ENCODE measurements around the gene SLC16A8.

SLC16A8 gene

DNA sequence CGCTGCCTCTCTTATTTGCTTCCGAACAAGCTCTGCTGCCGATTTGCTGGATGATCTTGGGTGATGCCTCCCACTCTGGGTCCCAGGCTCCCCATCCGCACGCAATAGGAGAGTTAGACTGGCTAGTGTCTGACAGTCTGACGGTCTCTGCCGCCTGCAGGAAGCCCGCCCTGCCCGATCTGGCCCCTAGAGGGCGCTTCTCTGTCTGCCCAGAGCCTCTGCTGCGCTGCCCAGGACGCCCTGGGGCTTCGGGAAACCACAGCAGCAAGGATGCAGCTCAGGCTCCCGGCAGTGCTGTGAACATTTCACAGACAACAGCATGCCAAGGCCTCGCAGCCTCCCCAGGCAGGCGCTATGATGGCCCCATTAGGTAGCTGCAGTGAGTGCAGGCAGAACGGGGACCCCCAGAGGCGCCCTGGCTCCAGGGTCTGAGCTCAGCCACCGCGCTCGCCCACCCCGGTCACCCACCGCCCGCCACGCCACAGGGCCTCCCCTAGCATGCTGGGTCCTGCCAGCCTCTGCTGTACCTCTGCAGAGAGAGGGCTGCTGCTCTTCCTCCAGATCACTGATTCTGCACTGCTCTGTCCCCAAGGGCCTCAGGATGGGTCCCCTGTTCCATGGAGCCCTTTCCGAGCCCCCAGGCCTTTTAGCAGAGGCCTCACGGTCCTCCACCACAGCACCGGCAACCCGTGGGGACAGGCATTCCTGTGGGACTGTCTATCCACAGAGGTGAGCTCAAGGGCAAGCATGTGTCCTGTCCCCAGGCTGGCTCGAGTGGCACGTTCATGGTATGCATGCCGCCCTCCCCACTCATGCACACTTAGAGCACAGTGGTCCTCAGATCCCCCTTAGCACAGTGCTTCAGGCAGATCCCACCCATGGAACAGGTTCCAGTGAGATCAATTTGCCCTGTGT, 30.8 kb upstream of the SLC16A8 start:
- peak; percentile 74 for FAIRE-seq
- DNase-seq (ENCODE audit: insufficient read length, low spot score) = peak; percentile 99

DNA sequence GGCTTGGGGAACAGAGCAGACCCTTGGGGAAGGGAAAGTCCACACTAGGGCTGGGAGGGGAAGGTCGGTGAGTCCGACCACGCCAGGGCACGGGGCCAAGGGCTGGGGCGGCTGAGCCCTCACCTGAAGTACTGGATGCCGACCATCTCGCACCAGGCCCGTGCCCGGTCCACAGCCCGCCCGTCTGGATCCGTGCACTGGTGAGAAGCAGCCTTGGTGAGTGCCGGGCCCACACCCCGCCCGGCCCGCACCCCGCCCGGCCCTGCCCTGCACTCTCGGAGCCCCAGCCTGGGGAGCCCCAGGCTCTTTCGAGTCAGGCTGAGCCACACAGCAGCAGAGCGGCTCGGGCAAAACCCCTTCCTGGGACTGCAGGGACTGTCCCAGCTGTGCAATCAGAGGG, 28.4 kb upstream of the SLC16A8 start:
- DNase-seq (ENCODE audit: insufficient read length, low spot score) (no peak), FAIRE-seq (no peak)

DNA sequence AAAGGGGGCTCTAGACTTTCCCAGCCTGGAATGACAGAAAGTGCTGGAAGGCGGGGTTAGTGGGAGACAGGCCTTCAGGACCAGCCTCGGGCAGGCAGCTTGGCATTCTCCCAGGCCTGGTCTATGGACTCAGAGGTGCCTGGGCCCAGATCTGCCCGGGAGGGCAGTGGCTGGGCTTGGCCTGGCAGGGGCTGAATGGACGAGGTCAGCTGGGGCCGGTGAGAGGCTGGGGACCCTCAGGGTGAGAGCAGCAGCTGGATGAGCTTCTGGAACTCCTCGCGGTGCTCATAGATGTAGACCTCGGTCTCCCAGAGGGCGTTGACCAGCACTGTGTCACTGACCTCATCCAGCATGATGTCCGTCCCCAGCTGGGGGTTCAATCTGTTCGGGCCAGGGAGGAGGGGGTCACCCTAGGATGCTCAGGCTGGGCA, 28.0 kb upstream of the SLC16A8 start:
- DNase-seq (ENCODE audit: insufficient read length, low spot score) (no peak), FAIRE-seq (no peak)

DNA sequence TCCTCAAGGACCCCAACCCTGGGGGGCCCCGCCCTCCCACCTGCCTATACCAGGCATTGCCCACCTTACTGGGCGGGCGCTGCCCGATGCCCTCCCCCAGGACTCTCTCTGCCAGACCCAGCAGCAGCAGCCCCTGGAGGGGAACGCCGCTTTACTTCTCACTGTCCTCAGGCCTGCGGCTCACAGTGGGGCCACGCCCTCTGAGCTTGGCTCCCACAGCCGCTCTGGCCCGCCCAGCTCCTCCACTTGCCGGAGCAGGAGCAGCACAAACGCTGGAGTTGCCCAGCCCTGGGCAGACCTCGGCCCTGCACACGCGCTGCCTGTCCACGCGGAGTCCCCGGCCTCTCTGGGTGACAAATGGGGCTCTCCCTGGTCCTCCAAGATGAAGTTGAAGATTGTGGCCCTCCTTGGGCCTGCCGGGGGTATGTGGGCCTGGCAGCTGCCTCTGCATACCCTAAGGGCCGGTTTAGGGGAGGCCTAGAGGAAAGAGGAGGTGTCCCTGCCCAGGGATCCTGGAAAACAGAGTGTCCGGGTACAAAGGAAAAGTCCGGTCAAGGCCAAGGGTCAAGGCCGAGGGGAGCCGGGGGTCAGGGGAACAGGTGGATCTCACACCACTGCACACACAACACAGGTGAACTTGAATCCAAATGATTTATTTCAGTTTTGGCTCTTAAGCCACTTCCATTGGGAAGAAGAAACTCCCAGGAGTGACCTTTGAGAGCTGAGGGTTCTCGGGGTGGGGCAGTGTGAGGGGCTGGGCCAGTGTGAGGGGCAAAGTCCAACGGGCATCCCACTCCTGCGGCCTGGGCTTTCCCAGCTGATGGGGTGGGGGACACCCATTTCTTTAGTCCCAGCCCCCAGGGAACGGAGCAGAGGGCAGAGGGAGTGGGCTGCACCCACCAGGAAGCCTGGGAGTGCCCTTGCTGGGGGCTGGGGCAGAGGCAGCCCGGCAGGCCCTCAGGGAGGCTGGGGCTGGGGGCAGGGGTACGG, 27.2 kb upstream of the SLC16A8 start:
- DNase-seq (ENCODE audit: insufficient read length, low spot score) (no peak), FAIRE-seq (no peak)

DNA sequence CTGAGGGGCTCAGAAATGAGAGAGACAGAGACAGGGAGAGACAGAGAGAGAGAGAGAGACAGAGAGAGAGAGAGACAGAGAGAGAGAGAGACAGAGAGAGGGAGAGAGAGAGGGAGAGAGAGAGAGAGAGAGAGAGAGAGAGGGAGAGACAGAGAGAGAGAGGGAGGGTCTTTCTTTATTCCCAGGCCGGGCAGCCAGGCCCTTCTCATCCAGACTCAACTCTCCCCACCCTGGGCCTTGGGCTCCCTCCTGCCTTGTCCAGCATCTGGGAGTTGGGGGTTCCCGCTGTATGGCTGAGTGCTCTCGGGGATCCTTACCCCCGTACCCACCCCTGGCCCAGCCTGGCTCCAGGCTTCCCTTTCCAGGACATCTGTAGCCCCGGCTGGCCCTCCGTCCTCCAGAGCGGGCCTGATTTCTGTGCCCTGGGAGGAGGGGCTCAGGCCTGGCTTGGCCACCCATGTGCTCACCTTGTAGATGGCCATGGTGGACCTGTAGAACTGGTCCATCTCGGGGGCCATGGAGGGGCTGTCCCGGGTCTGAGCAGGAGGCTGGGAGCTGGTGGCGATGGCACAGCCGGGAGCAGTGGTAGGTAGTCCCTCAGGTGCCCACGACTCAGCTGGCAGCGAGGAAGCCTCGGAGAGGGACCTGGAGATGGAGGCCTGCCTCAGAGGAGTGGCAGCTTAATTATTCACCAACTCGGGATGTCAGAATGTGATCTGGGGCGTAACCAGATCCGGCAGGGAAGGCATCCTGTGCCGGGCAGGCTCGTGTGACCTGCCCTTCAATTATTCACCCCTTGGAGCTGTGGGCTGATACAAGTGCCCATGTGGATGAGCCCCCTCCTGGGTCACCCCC, 26.3 kb upstream of the SLC16A8 start, which contains the start of gene BAIAP2L2:
TSS of gene BAIAP2L2 (minus strand) at position 677 of the 855 bp plus-strand sequence. CDS start at position 518, 159 bp downstream.
- DNase-seq (ENCODE audit: insufficient read length, low spot score) (no peak), FAIRE-seq (no peak)

DNA sequence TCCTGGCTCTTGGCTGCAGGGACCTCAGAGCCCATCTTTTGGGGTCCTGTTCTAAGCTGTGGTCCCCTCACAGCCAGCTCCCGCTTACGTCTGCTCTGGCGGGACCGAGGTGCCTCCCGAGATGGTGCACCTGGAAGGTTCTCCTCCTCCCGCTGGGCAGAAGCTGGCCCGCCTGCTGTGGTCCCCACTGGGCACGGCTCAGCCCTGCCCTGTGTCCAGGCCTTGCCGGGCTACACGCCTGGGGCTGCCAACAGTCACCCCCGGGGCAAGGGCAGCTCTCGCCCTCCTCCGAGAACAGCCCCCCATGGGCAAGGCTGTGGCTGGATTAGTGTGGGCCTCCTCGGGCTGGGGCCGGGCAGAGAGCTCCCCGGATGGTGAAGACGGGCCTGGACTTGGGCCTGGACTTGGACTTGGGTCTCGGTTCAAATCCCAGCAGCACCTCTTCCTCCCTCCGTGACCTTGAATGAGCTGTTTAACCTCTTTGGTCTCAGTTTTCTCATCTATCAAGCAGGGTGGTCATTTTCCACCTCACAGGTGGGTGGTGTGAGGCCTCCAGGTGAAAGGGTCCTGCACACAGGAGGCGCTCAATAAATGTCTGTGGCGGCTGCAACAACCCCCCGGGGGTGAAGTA, 25.5 kb upstream of the SLC16A8 start:
- no peak for DNase-seq (ENCODE audit: insufficient read length, low spot score)
- no peak for FAIRE-seq

DNA sequence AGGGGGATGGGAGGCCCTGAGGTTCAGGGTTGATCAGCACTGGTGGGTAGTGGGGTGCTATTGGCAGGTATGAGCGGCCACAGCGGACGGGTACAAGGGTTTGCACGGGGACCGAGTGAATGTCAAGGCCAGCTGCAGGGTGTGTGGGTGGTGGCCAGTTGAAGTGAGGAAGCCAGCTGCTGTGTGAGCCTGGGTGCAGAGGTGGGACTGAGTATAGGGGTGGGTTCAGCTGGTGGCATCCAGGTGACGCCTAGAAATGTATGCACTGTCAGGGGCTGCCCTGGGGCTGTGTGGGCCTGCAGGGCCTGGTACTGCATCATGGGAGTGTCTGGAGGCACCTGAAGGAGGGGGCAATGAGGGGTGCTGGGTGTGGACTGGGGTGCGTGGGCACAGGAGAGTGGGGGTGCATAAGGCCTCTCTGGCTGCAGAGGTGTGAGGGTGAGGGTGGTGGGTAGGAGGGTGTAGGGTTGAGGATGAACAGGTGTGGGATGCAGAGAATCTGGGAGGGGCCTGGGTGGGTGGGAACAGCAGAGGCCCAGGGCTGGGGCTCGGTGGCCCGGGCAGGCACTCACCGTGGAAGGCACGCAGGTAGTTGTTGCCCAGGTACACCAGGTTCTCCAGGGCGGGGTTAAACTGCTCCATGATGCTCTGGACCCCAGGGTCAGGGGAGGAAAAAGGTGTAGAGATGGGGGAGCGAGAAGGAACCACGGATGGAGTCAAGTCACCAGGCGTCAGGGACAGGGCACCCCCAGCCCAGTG, 24.8 kb upstream of the SLC16A8 start:
- DNase-seq (ENCODE audit: insufficient read length, low spot score) (no peak), FAIRE-seq (no peak)

DNA sequence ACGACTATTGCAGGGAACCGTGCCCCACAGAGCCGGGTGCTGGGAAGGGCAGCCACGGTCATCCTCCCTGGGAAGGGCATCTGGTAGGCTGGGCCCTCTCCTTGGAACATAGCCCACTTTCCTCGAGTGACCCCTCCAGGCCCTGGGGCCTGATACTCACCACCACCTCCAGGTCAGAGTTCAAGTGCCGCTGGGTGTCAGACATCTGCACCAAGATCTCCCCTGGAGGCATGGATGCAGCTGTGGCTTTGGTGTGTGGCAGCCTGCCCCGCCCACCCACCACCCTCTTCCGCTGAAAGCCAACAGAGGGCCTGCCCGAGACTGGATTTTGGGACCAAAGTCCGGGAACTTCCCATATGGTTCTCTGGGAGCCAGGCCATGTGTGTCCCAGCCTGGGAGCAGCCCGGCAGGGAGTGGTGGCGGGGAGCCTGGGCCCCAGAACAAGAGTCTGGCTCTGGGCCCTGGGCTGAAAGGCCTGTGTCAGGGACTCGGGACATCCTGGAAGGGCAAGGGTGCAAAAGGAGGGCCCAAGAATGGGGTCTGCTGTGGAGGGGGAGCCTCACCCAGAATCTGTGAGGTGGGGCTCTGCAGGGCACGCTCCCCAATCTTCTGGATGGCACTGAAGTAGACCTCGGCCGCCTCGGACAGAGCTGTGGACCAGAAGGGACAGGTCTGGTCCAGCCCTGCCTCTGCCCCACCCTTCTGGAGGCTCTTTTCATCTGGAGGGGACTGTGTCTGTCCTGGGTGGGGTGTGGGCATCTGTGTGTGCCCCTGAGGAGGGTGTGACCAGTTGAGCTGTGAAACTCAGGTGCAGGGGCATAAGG, 23.9 kb upstream of the SLC16A8 start:
- no peak for FAIRE-seq
- no peak for DNase-seq (ENCODE audit: insufficient read length, low spot score)

DNA sequence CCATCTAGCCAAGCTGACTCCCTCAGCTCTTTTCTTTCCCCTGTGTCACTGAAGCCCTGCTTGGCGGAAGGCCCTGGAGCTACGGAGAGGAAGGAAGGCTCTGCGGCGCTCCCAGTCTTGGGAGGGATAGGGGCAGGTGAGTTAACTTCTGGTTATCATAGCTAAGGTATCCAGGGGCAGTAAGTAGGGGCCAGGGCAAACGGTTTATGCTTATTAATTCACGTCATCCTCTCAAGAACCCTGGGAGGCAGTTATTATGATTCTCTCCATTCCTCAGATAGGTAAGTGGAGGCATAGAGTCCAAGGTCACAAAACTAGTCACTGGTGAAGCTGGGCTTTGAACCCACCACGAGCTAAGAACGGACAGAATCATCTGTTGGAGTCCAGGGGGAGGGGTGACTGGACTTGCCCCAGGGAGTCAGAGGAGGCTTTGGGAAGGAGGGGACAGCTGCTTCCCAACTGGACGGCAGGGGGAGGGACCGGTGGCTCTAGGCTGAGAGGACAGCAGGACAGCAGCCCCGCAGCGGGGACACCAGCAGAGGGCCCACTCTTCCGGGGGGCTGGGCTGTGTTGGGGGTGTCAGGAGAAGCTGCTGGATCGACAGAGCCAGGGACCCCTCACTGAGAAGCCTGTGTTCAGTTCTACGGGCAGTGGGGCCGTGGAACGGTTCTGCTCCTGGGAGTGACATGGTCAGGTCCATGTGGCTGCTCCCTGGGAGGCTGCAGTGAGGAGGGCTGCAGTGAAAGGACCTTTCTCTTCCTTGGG, 23.0 kb upstream of the SLC16A8 start:
- FAIRE-seq = no peak
- no peak for DNase-seq (ENCODE audit: insufficient read length, low spot score)

DNA sequence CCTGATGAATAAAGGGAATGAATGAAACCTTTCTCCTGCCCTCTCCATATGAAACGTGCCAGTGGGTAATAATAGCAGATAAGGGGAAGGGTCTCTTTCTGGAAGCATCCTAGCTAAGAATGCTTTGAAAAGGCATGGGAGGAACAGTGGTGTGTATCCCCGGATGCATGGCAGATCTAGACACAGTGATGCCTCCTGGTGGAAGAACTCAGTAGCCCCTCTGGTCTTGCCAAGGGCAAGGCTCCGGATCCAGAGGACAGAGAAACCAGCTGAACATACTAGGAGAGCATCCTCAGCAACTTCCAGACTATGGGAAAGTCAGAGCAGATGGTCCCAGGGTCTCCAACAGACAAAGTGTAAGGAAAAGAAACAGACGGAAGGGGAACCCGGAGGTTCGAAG, 20.1 kb upstream of the SLC16A8 start:
- DNase-seq (ENCODE audit: insufficient read length, low spot score) (no peak), FAIRE-seq (no peak)

DNA sequence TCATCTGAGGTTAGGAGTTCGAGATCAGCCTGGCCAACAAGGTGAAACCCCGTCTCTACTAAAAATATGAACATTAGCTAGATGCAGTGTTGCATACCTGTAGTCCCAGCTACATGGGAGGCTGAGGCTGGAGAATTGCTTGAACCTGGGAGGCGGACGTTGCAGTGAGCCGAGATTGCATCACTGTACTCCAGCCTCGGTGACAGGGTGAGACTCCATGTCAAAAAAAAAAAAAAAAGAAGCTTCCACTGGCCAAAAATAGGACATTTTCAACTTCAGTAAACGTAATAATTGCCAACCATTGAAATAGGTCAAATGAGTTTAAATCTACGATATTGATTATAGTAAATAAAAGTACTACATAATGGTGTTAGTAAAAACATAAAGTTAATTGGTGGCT, 19.7 kb upstream of the SLC16A8 start:
- DNase-seq (ENCODE audit: insufficient read length, low spot score) (no peak), FAIRE-seq (no peak)

DNA sequence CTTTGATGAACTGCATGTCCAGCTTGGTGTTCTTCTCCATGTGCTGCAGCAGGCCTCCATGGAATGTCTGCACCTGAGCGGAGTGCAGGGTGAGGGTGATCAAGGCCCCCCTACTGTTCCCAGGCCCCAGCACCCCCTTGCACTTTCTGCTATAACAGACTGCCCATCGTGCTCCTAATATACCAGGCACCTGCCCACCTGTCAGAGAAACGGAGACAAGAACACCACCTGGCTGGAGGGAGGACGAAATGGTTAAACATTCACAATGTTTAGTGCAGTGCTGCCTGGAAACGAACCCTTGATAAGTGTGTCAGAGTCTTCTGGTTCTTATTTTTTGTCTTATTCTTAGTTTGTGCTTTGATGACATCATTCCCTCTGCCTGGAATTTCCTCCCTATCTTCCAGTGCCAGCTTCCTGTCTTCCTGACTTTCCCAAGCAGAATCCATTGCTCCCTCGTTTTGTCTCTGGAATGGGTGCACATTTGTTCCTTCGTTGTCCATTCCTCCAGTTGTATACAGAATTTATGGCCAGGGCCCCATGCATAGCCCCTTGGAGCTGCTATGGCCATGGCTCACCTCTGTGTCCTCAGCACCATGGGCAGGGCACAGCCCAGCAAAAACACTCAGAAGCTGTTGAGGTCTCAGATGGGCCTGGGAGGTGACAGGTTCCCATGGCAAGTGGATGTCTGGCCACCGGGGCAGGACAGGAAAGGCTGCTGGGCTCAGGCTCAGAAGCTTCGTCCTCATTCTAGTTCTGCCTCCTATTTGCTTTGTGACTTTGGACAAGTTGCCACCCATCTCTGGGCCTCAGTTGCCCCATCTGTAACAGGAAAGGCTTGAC, 14.6 kb upstream of the SLC16A8 start:
- FAIRE-seq = no peak
- no peak for DNase-seq (ENCODE audit: insufficient read length, low spot score)

DNA sequence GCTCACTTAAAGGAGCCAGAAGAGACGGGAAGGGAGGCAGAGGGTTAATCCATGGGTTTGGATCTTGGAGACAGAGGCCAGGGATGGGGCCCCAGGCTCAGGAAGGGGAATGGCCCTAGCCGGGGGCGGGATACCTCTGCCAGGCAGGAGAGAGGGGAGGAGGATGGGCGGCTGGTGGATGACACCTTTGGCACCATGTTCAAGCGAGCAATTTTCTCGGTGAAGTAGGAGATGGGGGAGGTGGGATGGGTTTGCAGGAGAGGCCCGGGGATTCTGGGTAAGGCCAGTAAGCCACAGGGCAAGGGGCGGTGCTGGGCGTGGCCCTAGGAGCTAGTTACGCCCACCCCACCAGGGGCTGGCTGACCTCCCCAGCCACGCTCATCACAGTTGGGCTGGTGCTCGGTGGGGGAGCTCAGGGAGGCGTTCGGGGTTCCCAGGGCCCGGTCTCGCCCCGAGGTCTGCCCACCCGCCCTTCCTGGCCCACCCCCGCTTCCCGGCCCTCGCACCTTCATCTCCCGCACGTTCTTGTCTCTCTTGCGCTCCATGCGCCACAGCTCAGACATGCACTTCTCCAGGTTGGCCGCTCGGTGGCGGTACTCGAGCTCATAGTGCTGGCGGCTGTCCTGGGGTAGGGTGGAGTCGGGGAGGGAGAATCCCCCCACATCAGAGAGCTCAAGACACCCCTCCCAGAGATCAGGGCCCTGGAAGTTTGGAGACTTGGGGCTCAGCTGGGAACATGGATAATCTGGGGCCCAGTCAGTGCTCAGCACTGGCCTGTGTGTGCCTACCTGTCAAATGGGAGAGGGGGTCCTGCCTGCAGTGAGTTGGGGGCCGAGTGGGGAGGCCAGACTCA, 13.8 kb upstream of the SLC16A8 start:
- FAIRE-seq = no peak

DNA sequence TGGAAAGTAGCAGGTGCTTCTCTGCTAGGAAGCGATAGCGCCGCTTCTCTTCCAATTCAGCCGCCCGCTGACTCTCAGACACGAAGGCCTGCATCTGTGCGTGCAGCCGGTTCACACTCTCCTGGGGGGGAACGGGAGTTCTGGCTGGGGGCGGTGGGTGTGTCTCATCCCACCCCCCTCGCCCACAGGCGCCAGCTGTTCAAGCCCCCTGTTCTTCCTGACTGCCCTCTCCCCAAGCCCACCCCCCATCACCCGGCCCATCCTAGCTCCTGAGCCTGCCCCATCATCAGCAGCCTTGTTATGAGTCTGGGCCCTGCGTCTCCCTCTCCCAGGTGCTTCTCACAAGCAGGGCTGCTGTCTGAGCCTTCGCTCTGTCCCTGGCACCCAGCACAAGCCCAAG, 13.1 kb upstream of the SLC16A8 start:
- DNase-seq (ENCODE audit: insufficient read length, low spot score) (no peak), FAIRE-seq (no peak)

More for the DNA sequence above, 13.8 kb upstream of the SLC16A8 start:
- no peak for DNase-seq (ENCODE audit: insufficient read length, low spot score)

DNA sequence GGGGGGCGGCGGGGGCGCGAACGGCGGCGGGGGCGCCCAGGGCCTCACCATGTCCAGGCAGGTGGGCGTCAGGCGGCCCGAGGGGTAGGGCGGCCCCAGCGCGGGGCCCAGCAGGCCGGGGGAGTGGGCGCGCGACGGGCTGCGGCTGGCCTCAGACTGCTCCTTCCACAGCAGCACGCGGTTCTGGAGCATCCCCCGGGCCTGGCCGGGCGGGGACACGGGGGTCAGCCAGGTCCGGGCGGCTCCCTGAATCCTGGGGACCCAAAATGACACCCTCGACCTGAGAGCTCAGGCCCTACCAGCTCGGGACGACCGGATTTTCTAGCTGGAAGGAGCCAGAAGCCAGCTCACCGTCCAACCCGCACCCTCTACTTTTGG, 5.5 kb upstream of the SLC16A8 start:
- DNase-seq (ENCODE audit: insufficient read length, low spot score) = no peak
- FAIRE-seq = no peak
